Measurements from ENCODE around the gene ADAMTSL5.

DNA sequence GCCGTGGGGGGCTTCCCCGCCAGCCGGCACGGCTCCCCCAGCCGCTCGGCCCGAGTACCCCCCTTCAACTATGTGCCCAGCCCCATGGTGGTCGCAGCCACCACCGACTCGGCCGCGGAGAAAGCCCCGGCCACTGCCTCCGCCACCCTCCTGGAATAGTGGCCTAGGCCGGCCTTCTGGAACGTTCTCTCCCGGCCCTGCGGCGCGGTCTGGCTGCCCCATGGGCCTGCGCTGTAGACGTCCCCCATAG, 42.8 kb downstream of the ADAMTSL5 start:
- no peak for TF ChIP-seq POLR2AphosphoS5 (IDR thresholded peaks at IDR 0.05; ENCODE audit: low read depth, low read length)
- TF ChIP-seq, protein P1, sequence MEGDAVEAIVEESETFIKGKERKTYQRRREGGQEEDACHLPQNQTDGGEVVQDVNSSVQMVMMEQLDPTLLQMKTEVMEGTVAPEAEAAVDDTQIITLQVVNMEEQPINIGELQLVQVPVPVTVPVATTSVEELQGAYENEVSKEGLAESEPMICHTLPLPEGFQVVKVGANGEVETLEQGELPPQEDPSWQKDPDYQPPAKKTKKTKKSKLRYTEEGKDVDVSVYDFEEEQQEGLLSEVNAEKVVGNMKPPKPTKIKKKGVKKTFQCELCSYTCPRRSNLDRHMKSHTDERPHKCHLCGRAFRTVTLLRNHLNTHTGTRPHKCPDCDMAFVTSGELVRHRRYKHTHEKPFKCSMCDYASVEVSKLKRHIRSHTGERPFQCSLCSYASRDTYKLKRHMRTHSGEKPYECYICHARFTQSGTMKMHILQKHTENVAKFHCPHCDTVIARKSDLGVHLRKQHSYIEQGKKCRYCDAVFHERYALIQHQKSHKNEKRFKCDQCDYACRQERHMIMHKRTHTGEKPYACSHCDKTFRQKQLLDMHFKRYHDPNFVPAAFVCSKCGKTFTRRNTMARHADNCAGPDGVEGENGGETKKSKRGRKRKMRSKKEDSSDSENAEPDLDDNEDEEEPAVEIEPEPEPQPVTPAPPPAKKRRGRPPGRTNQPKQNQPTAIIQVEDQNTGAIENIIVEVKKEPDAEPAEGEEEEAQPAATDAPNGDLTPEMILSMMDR (IDR thresholded peaks at IDR 0.05) = no peak
- no peak for TF ChIP-seq TCF7L2 (IDR thresholded peaks at IDR 0.05; ENCODE audit: low read depth, low read length)
- TF ChIP-seq, protein P2, sequence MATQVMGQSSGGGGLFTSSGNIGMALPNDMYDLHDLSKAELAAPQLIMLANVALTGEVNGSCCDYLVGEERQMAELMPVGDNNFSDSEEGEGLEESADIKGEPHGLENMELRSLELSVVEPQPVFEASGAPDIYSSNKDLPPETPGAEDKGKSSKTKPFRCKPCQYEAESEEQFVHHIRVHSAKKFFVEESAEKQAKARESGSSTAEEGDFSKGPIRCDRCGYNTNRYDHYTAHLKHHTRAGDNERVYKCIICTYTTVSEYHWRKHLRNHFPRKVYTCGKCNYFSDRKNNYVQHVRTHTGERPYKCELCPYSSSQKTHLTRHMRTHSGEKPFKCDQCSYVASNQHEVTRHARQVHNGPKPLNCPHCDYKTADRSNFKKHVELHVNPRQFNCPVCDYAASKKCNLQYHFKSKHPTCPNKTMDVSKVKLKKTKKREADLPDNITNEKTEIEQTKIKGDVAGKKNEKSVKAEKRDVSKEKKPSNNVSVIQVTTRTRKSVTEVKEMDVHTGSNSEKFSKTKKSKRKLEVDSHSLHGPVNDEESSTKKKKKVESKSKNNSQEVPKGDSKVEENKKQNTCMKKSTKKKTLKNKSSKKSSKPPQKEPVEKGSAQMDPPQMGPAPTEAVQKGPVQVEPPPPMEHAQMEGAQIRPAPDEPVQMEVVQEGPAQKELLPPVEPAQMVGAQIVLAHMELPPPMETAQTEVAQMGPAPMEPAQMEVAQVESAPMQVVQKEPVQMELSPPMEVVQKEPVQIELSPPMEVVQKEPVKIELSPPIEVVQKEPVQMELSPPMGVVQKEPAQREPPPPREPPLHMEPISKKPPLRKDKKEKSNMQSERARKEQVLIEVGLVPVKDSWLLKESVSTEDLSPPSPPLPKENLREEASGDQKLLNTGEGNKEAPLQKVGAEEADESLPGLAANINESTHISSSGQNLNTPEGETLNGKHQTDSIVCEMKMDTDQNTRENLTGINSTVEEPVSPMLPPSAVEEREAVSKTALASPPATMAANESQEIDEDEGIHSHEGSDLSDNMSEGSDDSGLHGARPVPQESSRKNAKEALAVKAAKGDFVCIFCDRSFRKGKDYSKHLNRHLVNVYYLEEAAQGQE (IDR thresholded peaks at IDR 0.05; ENCODE audit: insufficient read depth in 1 of 2, low read depth in 2 of 2, low read length in 1 of 2) = no peak
- TF ChIP-seq SIN3A (IDR thresholded peaks at IDR 0.05; ENCODE audit: borderline replicate concordance, insufficient read depth, low read depth, low read length) = no peak

All from Panc1 (cell line).